NCI-H69 (cell line): Measurements from ENCODE around the gene MAP1S.

Experiments used
- DNase-seq: peaks from one replicate; lab custom pipeline; 2025; lab: John Stamatoyannopoulos, UW

MAP1S gene

GRCh38 chr19:17718947-17719711 is at the start of gene MAP1S:
Gene MAP1S (plus strand): TSS chr19:17719480. CDS start chr19:17719503, 23 bp downstream.
- peak; percentile 75 for DNase-seq

GRCh38 chr19:17671906-17672305 is 47.4 kb upstream of the MAP1S start:
- peak; percentile 32 for DNase-seq

- DNase-seq: no peak
Observed at GRCh38 chr19:17673937-17674799, 45.1 kb upstream of the MAP1S start.

- DNase-seq: no peak
Observed at GRCh38 chr19:17676295-17676694, 43.0 kb upstream of the MAP1S start.

- DNase-seq: peak; percentile 64
Observed at GRCh38 chr19:17677002-17677401, 42.3 kb upstream of the MAP1S start.

GRCh38 chr19:17678836-17679235 is 40.4 kb upstream of the MAP1S start:
- DNase-seq: no peak

GRCh38 chr19:17679526-17680229 is 39.6 kb upstream of the MAP1S start:
- DNase-seq: no peak

GRCh38 chr19:17680230-17680722 is 39.0 kb upstream of the MAP1S start:
- no peak for DNase-seq

- no peak for DNase-seq
Observed at GRCh38 chr19:17681505-17682125, 37.7 kb upstream of the MAP1S start.

- DNase-seq: no peak
Observed at GRCh38 chr19:17682273-17682672, 37.0 kb upstream of the MAP1S start.

GRCh38 chr19:17683078-17683477 is 36.2 kb upstream of the MAP1S start:
- no peak for DNase-seq

- no peak for DNase-seq
Observed at GRCh38 chr19:17684256-17684655, 35.0 kb upstream of the MAP1S start.

GRCh38 chr19:17685451-17686022 is 33.7 kb upstream of the MAP1S start:
- no peak for DNase-seq

GRCh38 chr19:17686023-17686521 is 33.2 kb upstream of the MAP1S start:
- no peak for DNase-seq

GRCh38 chr19:17686592-17687024 is 32.7 kb upstream of the MAP1S start:
- peak; percentile 91 for DNase-seq

GRCh38 chr19:17687141-17687856 is 32.0 kb upstream of the MAP1S start:
- DNase-seq: peak; percentile 62

- peak; percentile 84 for DNase-seq
Observed at GRCh38 chr19:17687857-17688784, 31.2 kb upstream of the MAP1S start, which contains the start of gene UNC13A. Gene UNC13A (minus strand): TSS chr19:17688354. CDS start chr19:17688199, 155 bp downstream.

GRCh38 chr19:17688853-17689595 is 30.3 kb upstream of the MAP1S start:
- no peak for DNase-seq

- DNase-seq: no peak
Observed at GRCh38 chr19:17692566-17692965, 26.7 kb upstream of the MAP1S start.
